22Rv1 (cell line): ENCODE measurements around the gene SERPINB11.

ENCODE experiments used
- ZFX ChIP-seq: fragments of 450-650 bp; IDR thresholded peaks from 2 replicates; pipeline ENCODE4 v1.6.1; 2017; ENCODE audit warnings: antibody characterized with exemption, borderline replicate concordance
- TF ChIP-seq, protein P1 (sequence below): fragments of 450-650 bp; IDR thresholded peaks from 2 replicates; pipeline ENCODE4 v1.5.1; 2017; ENCODE audit warnings: mild to moderate bottlenecking

DNA sequence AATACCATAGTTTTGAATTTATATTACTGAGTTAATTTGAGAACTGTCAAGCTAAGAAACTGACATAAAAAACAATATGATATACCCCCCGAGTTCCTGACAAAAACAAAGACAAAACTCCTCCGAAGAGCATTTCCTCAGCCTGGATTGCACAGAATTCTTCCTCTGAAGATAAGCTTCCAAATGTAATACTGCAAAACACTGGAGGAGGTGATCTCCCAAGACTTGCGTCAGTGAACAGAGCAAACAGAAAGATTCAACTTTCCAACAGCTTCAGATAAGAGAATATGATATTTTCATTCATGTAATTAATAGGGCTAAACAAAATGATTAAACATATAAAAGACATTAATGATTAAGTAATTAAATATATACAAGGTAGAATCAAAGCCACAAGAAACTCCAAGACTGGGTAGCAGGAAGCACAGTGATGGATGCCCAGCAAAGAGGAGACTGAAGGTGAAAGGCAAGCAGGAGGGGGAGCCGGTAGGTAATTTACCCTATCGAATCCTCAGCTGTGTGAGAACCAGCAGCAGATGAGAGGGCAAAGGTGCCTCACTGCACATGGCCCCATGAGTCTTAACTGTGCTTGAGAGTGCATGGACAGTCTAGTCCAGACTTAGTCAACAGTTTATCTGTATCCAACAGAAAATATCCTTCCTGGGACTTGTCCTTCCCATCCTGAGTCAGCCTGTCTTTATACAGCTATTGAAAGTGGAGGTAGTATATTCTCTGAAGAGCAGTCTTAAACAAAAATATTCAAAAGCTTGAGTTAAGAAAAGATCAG, 22.7 kb upstream of the SERPINB11 start:
- TF ChIP-seq, protein P1, sequence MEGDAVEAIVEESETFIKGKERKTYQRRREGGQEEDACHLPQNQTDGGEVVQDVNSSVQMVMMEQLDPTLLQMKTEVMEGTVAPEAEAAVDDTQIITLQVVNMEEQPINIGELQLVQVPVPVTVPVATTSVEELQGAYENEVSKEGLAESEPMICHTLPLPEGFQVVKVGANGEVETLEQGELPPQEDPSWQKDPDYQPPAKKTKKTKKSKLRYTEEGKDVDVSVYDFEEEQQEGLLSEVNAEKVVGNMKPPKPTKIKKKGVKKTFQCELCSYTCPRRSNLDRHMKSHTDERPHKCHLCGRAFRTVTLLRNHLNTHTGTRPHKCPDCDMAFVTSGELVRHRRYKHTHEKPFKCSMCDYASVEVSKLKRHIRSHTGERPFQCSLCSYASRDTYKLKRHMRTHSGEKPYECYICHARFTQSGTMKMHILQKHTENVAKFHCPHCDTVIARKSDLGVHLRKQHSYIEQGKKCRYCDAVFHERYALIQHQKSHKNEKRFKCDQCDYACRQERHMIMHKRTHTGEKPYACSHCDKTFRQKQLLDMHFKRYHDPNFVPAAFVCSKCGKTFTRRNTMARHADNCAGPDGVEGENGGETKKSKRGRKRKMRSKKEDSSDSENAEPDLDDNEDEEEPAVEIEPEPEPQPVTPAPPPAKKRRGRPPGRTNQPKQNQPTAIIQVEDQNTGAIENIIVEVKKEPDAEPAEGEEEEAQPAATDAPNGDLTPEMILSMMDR, result no peak
- no peak for TF ChIP-seq ZFX
